Pancreas (tissue), 10 donors: ENCODE data around the gene CUEDC2. TPM values are rescaled to one million over a fixed set of nuclear protein-coding genes. Genes with fewer than 3 reads are reported as not detected.

Experiments used
- ATAC-seq, 4 donors: fragments of 200-7000 bp; cut with Tn5 transposase; one replicate each; pipeline versions ENCODE4 v1.8.0 to v1.9.1; 2020; ENCODE audit warnings: mild to moderate bottlenecking in 4 of 4, moderate library complexity in 4 of 4
- DNase-seq, 6 donors: peaks; one replicate each; pipeline ENCODE4 v3.0.0-alpha.2; 2020
- FAIRE-seq: peaks from 2 replicates; lab custom pipeline; 2012; peaks lifted over from hg19 to GRCh38; lab: Jason Lieb, UNC
- H3K27ac ChIP-seq, 4 donors: fragments of 200-600 bp; sonication (generic); 1 replicate in 3 of 4; 2 replicates in 1 of 4; pipeline versions ENCODE4 v1.5.0 to v1.8.0; 2020
- H3K27me3 ChIP-seq, 4 donors: fragments of 200-600 bp; one replicate each; pipeline ENCODE4 v1.8.0; 2021
- H3K36me3 ChIP-seq, 3 donors: fragments of 200-600 bp; sonication (generic) in 1 of 3; one replicate each; pipeline versions ENCODE4 v1.5.0 to v1.8.0; 2020 to 2021
- H3K4me1 ChIP-seq, 3 donors: fragments of 200-600 bp; one replicate each; pipeline ENCODE4 v1.8.0; 2021
- H3K4me3 ChIP-seq, 4 donors: fragments of 200-600 bp; sonication (generic) in 2 of 4; one replicate each; pipeline versions ENCODE4 v1.5.0 to v1.8.0; 2020 to 2021
- H3K9me3 ChIP-seq, 4 donors: fragments of 200-600 bp; one replicate each; pipeline ENCODE4 v1.8.0; 2021
- WGBS, 2 donors: extraction: QIAGEN DNeasy Blood & Tissue Kit; methylation state at CpG; one replicate each; pipeline ENCODE4 v1.1.7; 2013; 5-methylcytosine and 5-hydroxymethylcytosine counted together
- intact Hi-C, 3 donors: fragments of 100-400 bp; cut with DNase I; formaldehyde crosslinking; loops; one replicate each; pipeline versions ENCODE4 v1.11.1 to v1.14.2; 2022
- polyA plus RNA-seq, 2 donors: library from polyadenylated mRNA; stranded (reverse); fragments of 200-250 nt; gene quantifications; one replicate each; pipeline ENCODE4 v1.2.3, GENCODE V29; 2013
- total RNA-seq, 6 donors: library from RNA; stranded (reverse); fragmentation: NEBNext Ultra II Directional in 4 of 6; extraction: Animal tissue kit (Norgen Biotek cat#: 25700) in 4 of 6; gene quantifications; one replicate each; pipeline versions ENCODE4 v1.2.1 to v1.2.4, GENCODE V29; 2021 to 2023
- TF ChIP-seq, protein P1 (sequence below), 4 donors: fragments of 200-600 bp; sonication (generic) in 3 of 4; IDR thresholded peaks; one replicate each; pipeline versions ENCODE4 v1.5.0 to v1.8.0; 2021; ENCODE audit warnings: antibody characterized with exemption in 4 of 4
- donor health status: healthy with polysubstance abuse.
- donor health status: DM: no; HTN: no; CAD: no; lungs with moderate emphysema.
- donor health status: DM: no; HTN: no; CAD: no.
- donor health status: control.
- donor health status: control.
- donor health status: Bipolar disorder and iron deficiency.
- donor health status: DM: yes; HTN: yes; CAD: no.
- donor health status: DM: no; HTN: no; CAD: no.
- donor health status: DM: no; HTN: no; CAD: no.
- donor health status: DM: yes; HTN: yes; CAD: no.

CUEDC2 gene
- total and polyA plus RNA-seq, 8 donors, result 18.9 to 51.5 (median 21.2) TPM

GRCh38 chr10:102397222-102398171, 34.9 kb downstream of the CUEDC2 start:
- TF ChIP-seq, protein P1, sequence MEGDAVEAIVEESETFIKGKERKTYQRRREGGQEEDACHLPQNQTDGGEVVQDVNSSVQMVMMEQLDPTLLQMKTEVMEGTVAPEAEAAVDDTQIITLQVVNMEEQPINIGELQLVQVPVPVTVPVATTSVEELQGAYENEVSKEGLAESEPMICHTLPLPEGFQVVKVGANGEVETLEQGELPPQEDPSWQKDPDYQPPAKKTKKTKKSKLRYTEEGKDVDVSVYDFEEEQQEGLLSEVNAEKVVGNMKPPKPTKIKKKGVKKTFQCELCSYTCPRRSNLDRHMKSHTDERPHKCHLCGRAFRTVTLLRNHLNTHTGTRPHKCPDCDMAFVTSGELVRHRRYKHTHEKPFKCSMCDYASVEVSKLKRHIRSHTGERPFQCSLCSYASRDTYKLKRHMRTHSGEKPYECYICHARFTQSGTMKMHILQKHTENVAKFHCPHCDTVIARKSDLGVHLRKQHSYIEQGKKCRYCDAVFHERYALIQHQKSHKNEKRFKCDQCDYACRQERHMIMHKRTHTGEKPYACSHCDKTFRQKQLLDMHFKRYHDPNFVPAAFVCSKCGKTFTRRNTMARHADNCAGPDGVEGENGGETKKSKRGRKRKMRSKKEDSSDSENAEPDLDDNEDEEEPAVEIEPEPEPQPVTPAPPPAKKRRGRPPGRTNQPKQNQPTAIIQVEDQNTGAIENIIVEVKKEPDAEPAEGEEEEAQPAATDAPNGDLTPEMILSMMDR (IDR thresholded peaks at IDR 0.05), result no peak
- DNase-seq (peak in 1 of 6 donors; percentile 33), ATAC-seq (no peak), FAIRE-seq (no peak)
- 91 to 92% methylated on average over 14 of the region's 14 CpGs for WGBS, 2 donors
- intact Hi-C loops, result no loop called here
- Histone ChIP-seq H3K4me1 (peaks cover 0 to 29% (median 0%) of the 10 kb centered on the region in 3 donors), H3K9me3 (no peaks in the 10 kb centered on the region), H3K27me3 (no peaks in the 10 kb centered on the region), H3K4me3 (no peak overlapping the region), H3K27ac (no peak overlapping the region), H3K36me3 (no peaks in the 10 kb centered on the region)

GRCh38 chr10:102396730-102397151, 35.6 kb downstream of the CUEDC2 start:
- WGBS, 2 donors, result 76 to 81% methylated on average over 12 of the region's 12 CpGs
- no peak for ATAC-seq
- no peaks in the 10 kb centered on the region for H3K9me3 ChIP-seq
- TF ChIP-seq, protein P1 (IDR thresholded peaks at IDR 0.05), result no peak
- H3K4me1 ChIP-seq, result peaks cover 0 to 29% (median 0%) of the 10 kb centered on the region in 3 donors
- peak overlapping the region in 1 of 4 donors; percentile 76 for H3K4me3 ChIP-seq
- H3K27me3 ChIP-seq, result no peaks in the 10 kb centered on the region
- no peak for FAIRE-seq
- peak in 1 of 6 donors; percentile 62 for DNase-seq
- intact Hi-C loops, result no loop called here
- H3K27ac ChIP-seq, result peak overlapping the region in 1 of 4 donors; percentile 96
- no peaks in the 10 kb centered on the region for H3K36me3 ChIP-seq

DNA sequence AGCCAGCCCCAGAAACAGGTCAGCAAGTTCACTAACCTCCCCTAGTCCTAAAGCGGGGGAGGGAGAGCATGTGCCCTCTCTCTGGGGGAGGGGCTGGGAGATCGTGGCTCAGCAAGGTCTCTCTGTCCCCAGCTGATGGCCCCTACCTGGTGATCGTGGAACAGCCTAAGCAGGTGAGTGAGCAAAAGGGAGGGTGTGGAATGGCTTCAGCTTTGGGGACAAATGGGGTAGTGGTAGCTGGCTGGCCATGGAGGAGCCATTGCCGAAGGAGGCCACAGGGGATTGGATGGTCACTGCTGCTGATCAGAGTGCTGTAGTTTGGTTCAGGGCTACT, 36.1 kb downstream of the CUEDC2 start:
- ATAC-seq, result no peak
- FAIRE-seq, result no peak
- intact Hi-C loops, result no loop called here
- no peaks in the 10 kb centered on the region for H3K36me3 ChIP-seq
- H3K27me3 ChIP-seq, result no peaks in the 10 kb centered on the region
- TF ChIP-seq, protein P1 (IDR thresholded peaks at IDR 0.05), result no peak
- H3K27ac ChIP-seq, result peak overlapping the region in 3 of 4 donors; percentile 96 to 99 (median 98)
- 43 to 45% methylated on average over 4 of the region's 4 CpGs for WGBS, 2 donors
- DNase-seq, result peak in 1 of 6 donors; percentile 34
- H3K4me3 ChIP-seq, result peak overlapping the region; percentile 68 to 85 (median 76)
- peaks cover 0 to 29% (median 0%) of the 10 kb centered on the region in 3 donors for H3K4me1 ChIP-seq
- no peaks in the 10 kb centered on the region for H3K9me3 ChIP-seq

DNA sequence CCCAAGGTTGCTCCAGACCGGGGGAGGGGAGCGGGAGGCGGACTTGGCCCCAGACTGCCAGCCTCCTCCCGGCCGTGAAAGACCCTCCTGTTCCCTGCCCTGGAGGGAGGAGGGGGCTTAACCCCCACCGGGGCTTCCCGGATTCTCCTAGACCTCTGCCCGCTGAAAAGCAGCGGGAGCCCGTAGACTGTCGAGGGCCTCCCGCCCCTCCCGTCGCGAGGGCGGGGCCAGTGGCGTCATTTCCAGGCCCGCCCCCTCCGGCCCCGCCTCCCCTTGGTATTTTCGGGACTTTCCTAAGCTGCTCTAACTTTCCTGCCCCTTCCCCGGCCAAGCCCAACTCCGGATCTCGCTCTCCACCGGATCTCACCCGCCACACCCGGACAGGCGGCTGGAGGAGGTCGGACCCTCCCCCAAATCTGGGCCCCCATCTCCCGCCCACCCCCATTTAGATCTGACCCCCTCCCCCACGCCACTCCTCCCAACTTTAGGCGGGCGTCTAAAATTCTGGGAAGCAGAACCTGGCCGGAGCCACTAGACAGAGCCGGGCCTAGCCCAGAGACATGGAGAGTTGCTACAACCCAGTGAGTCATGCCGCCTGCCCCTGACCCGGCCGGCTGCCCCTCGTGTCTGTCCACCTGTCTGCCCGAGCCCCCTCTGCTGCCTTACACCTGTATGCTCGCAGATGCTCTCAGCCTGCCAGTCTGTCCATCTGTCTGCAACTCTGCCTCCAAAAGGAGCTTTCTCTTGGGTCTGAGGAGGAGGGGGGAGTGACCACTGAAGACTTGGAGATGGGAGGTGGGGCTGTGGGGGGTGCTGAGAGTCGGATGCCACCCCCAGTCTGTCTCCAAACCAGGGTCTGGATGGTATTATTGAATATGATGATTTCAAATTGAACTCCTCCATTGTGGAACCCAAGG, 36.7 kb downstream of the CUEDC2 start, which contains the start of gene NFKB2:
Gene NFKB2 (plus strand): TSS at position 306 of the 917 bp plus-strand sequence. CDS start 255 bp downstream, at position 561.
- intact Hi-C loops, result no loop called here

More for the DNA sequence above, 36.7 kb downstream of the CUEDC2 start, which contains the start of gene NFKB2:
- TF ChIP-seq, protein P1 (IDR thresholded peaks at IDR 0.05), result no peak
- no peaks in the 10 kb centered on the region for H3K36me3 ChIP-seq
- ATAC-seq, result peak; percentile 63 to 79 (median 72)
- no peak for FAIRE-seq
- no peaks in the 10 kb centered on the region for H3K27me3 ChIP-seq
- peak; percentile 87 to 95 (median 92) for DNase-seq
- WGBS, 2 donors, result 1% methylated on average over 38 to 42 of the region's 42 CpGs
- H3K9me3 ChIP-seq, result no peaks in the 10 kb centered on the region
- peaks cover 0 to 29% (median 0%) of the 10 kb centered on the region in 3 donors for H3K4me1 ChIP-seq
- peak within 1 kb of the TSS; percentile 96 to 99 (median 98) for H3K27ac ChIP-seq
- peak within 1 kb of the TSS; percentile 68 to 85 (median 76) for H3K4me3 ChIP-seq
